ENCODE results near the gene MTA3. TPM values are rescaled to one million over a fixed set of nuclear protein-coding genes. Genes with fewer than 3 reads are reported as not detected.

MTA3 gene
- total and polyA plus RNA-seq, 2 donors (not counting 1 experiment from before 2014, with no cell fraction given), result 31.0 to 47.7 TPM

- no peak overlapping the region for H3K4me2 ChIP-seq (ENCODE audit: extremely low read depth, insufficient read depth, low read length)
- no peaks in the 10 kb centered on the region for H3K36me3 ChIP-seq (ENCODE audit: control insufficient read depth, insufficient read depth, low read length)
- no peak overlapping the region for H3K4me3 ChIP-seq (replicated peaks in 1 of 4; ENCODE audit: control extremely low read depth in 1 of 4, insufficient read depth in 1 of 4, low read depth in 3 of 4, low read length in 4 of 4)
- H3K27me3 ChIP-seq (ENCODE audit: control insufficient read depth, insufficient read depth, low read length), result no peaks in the 10 kb centered on the region
- no peak overlapping the region for H3K9ac ChIP-seq (ENCODE audit: insufficient read depth, low read length)
- TF ChIP-seq CTCF (conservative IDR thresholded peaks at IDR 0.05 in 1 of 2, IDR thresholded peaks at IDR 0.05 in 1 of 2; ENCODE audit: low read depth in 1 of 2, low read length in 2 of 2), result no peak
- no peak for TF ChIP-seq EZH2 (IDR thresholded peaks at IDR 0.05; ENCODE audit: low read length, missing control alignments)
- no peak for DNase-seq (ENCODE audit: low read depth in 2 of 2)
- H3K9me3 ChIP-seq (ENCODE audit: control insufficient read depth, insufficient read depth, low read depth, low read length), result no peaks in the 10 kb centered on the region
- H3K27ac ChIP-seq (ENCODE audit: insufficient read depth, low read length), result no peak overlapping the region
- no peaks in the 10 kb centered on the region for H4K20me1 ChIP-seq (ENCODE audit: control insufficient read depth, extremely low read depth, insufficient read depth, low read length)
- H2AFZ ChIP-seq (ENCODE audit: low read length), result no peak overlapping the region
- H3K4me1 ChIP-seq (ENCODE audit: control insufficient read depth, extremely low read depth, insufficient read depth, low read length), result no peaks in the 10 kb centered on the region
- H3K79me2 ChIP-seq (ENCODE audit: control insufficient read depth, insufficient read depth, low read length), result no peaks in the 10 kb centered on the region
These were observed 105.7 kb downstream of the MTA3 start for GRCh38 chr2:42673989-42674579.

DNA sequence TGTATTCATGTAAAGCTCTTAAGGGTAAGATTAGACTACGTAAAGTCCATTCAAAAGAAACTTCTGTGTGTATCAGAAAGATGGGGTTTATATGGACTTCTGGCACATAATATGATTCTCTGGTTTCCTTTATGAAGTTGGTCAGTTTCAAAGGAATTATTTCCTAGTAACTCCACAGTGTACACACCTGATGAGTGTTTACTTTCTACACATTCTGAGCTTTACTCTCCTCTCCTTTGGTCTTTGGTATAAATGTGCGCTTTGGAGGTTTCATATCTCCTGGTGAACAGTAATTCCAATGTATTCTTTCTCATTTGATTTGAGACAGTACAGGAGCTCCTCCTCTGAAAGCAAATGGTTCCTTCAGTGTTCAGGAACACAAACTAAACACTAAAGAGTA lies 107.4 kb downstream of the MTA3 start:
- H4K20me1 ChIP-seq (ENCODE audit: control insufficient read depth, extremely low read depth, insufficient read depth, low read length), result no peaks in the 10 kb centered on the region
- H3K4me3 ChIP-seq (replicated peaks in 1 of 4; ENCODE audit: control extremely low read depth in 1 of 4, insufficient read depth in 1 of 4, low read depth in 3 of 4, low read length in 4 of 4), result no peak overlapping the region
- no peaks in the 10 kb centered on the region for H3K4me1 ChIP-seq (ENCODE audit: control insufficient read depth, extremely low read depth, insufficient read depth, low read length)
- no peak for DNase-seq (ENCODE audit: low read depth in 2 of 2)
- TF ChIP-seq CTCF (conservative IDR thresholded peaks at IDR 0.05 in 1 of 2, IDR thresholded peaks at IDR 0.05 in 1 of 2; ENCODE audit: low read depth in 1 of 2, low read length in 2 of 2), result no peak
- no peak for TF ChIP-seq EZH2 (IDR thresholded peaks at IDR 0.05; ENCODE audit: low read length, missing control alignments)
- H3K9ac ChIP-seq (ENCODE audit: insufficient read depth, low read length), result no peak overlapping the region
- H3K9me3 ChIP-seq (ENCODE audit: control insufficient read depth, insufficient read depth, low read depth, low read length), result no peaks in the 10 kb centered on the region
- H2AFZ ChIP-seq (ENCODE audit: low read length), result no peak overlapping the region
- H3K27me3 ChIP-seq (ENCODE audit: control insufficient read depth, insufficient read depth, low read length), result no peaks in the 10 kb centered on the region
- no peaks in the 10 kb centered on the region for H3K36me3 ChIP-seq (ENCODE audit: control insufficient read depth, insufficient read depth, low read length)
- H3K27ac ChIP-seq (ENCODE audit: insufficient read depth, low read length), result no peak overlapping the region
- H3K79me2 ChIP-seq (ENCODE audit: control insufficient read depth, insufficient read depth, low read length), result no peaks in the 10 kb centered on the region
- no peak overlapping the region for H3K4me2 ChIP-seq (ENCODE audit: extremely low read depth, insufficient read depth, low read length)

GRCh38 chr2:42685303-42685702 lies 116.9 kb downstream of the MTA3 start:
- Histone ChIP-seq H3K9me3 (ENCODE audit: control insufficient read depth, insufficient read depth, low read depth, low read length) (no peaks in the 10 kb centered on the region), H3K4me3 (replicated peaks in 1 of 4; ENCODE audit: control extremely low read depth in 1 of 4, insufficient read depth in 1 of 4, low read depth in 3 of 4, low read length in 4 of 4) (no peak overlapping the region), H3K9ac (ENCODE audit: insufficient read depth, low read length) (no peak overlapping the region), H3K36me3 (ENCODE audit: control insufficient read depth, insufficient read depth, low read length) (no peaks in the 10 kb centered on the region), H3K27me3 (ENCODE audit: control insufficient read depth, insufficient read depth, low read length) (no peaks in the 10 kb centered on the region), H4K20me1 (ENCODE audit: control insufficient read depth, extremely low read depth, insufficient read depth, low read length) (no peaks in the 10 kb centered on the region), H2AFZ (ENCODE audit: low read length) (no peak overlapping the region), H3K79me2 (ENCODE audit: control insufficient read depth, insufficient read depth, low read length) (no peaks in the 10 kb centered on the region), H3K27ac (ENCODE audit: insufficient read depth, low read length) (no peak overlapping the region), H3K4me2 (ENCODE audit: extremely low read depth, insufficient read depth, low read length) (no peak overlapping the region), H3K4me1 (ENCODE audit: control insufficient read depth, extremely low read depth, insufficient read depth, low read length) (no peaks in the 10 kb centered on the region)
- no peak for DNase-seq (ENCODE audit: low read depth in 2 of 2)
- TF ChIP-seq CTCF (conservative IDR thresholded peaks at IDR 0.05 in 1 of 2, IDR thresholded peaks at IDR 0.05 in 1 of 2; ENCODE audit: low read depth in 1 of 2, low read length in 2 of 2), result no peak
- no peak for TF ChIP-seq EZH2 (IDR thresholded peaks at IDR 0.05; ENCODE audit: low read length, missing control alignments)

All from fibroblast of lung (primary cell).